NCI-H1092 treated with DMSO at 0.1 percent for 48 hours (cell line): Measurements from ENCODE around the gene PCGF2.

ENCODE experiments used
- DNase-seq: peaks from one replicate; lab custom pipeline; 2025; lab: John Stamatoyannopoulos, UW

PCGF2 gene

GRCh38 chr17:38751144-38751807 is 3.1 kb upstream of the PCGF2 start:
- peak; percentile 77 for DNase-seq

- peak; percentile 72 for DNase-seq
Measured at GRCh38 chr17:38750312-38751121, 2.4 kb upstream of the PCGF2 start.

- peak; percentile 60 for DNase-seq
Measured at GRCh38 chr17:38750044-38750311, 1.8 kb upstream of the PCGF2 start.

- DNase-seq: peak; percentile 80
Measured at GRCh38 chr17:38749223-38750043, 1.3 kb upstream of the PCGF2 start.

- peak; percentile 53 for DNase-seq
Measured at GRCh38 chr17:38748892-38749222, 721 bp upstream of the PCGF2 start.

GRCh38 chr17:38747463-38748148 is 530 bp downstream of the PCGF2 start:
- DNase-seq: peak; percentile 44

GRCh38 chr17:38746849-38747462 is 1.2 kb downstream of the PCGF2 start:
- no peak for DNase-seq

- no peak for DNase-seq
Measured at GRCh38 chr17:38746004-38746848, 1.9 kb downstream of the PCGF2 start.

- peak; percentile 87 for DNase-seq
Measured at GRCh38 chr17:38745545-38745944, 2.6 kb downstream of the PCGF2 start.

GRCh38 chr17:38743556-38744171 is 4.5 kb downstream of the PCGF2 start:
- DNase-seq: peak; percentile 79

GRCh38 chr17:38742411-38743308 is 5.5 kb downstream of the PCGF2 start:
- peak; percentile 88 for DNase-seq

- DNase-seq: no peak
Measured at GRCh38 chr17:38741921-38742410, 6.2 kb downstream of the PCGF2 start.

- DNase-seq: no peak
Measured at GRCh38 chr17:38741461-38741860, 6.7 kb downstream of the PCGF2 start.

GRCh38 chr17:38740806-38741205 is 7.3 kb downstream of the PCGF2 start:
- DNase-seq: no peak

GRCh38 chr17:38740044-38740443 is 8.1 kb downstream of the PCGF2 start:
- no peak for DNase-seq

- DNase-seq: no peak
Measured at GRCh38 chr17:38739305-38739704, 8.8 kb downstream of the PCGF2 start.

GRCh38 chr17:38738686-38739085 is 9.4 kb downstream of the PCGF2 start:
- DNase-seq: no peak

- no peak for DNase-seq
Measured at GRCh38 chr17:38738007-38738662, 10.0 kb downstream of the PCGF2 start.
